GM19193 (cell line): ENCODE measurements around the gene SLC9A3.

Experiments
- POLR2A ChIP-seq: IDR thresholded peaks from 4 replicates; pipeline ENCODE4 v1.6.1; 2011; ENCODE audit not compliant: insufficient read depth, insufficient read length; ENCODE audit errors: extremely low read depth

SLC9A3 gene

GRCh38 chr5:451587-452458 lies 72.4 kb downstream of the SLC9A3 start:
- no peak for TF ChIP-seq POLR2A

GRCh38 chr5:449151-449550 lies 75.1 kb downstream of the SLC9A3 start:
- TF ChIP-seq POLR2A: no peak

GRCh38 chr5:448766-449090 lies 75.5 kb downstream of the SLC9A3 start:
- no peak for TF ChIP-seq POLR2A

- no peak for TF ChIP-seq POLR2A
Measured at GRCh38 chr5:448061-448765, 76.0 kb downstream of the SLC9A3 start.

- TF ChIP-seq POLR2A: no peak
Measured at GRCh38 chr5:447501-447900, 76.7 kb downstream of the SLC9A3 start.

GRCh38 chr5:446883-447263 lies 77.4 kb downstream of the SLC9A3 start:
- TF ChIP-seq POLR2A: no peak

- no peak for TF ChIP-seq POLR2A
Measured at GRCh38 chr5:446066-446882, 78.0 kb downstream of the SLC9A3 start.

- no peak for TF ChIP-seq POLR2A
Measured at GRCh38 chr5:445591-445990, 78.7 kb downstream of the SLC9A3 start.

GRCh38 chr5:444226-444625 lies 80.0 kb downstream of the SLC9A3 start:
- TF ChIP-seq POLR2A: no peak

GRCh38 chr5:443239-444151 lies 80.8 kb downstream of the SLC9A3 start:
- TF ChIP-seq POLR2A: peak; percentile 12

GRCh38 chr5:442335-443238 lies 81.7 kb downstream of the SLC9A3 start, which contains the start of gene EXOC3:
TSS of gene EXOC3 (plus strand) at chr5:443176. CDS start at chr5:446206, 3,030 bp downstream.
- TF ChIP-seq POLR2A: peak; percentile 83

- TF ChIP-seq POLR2A: no peak
Measured at GRCh38 chr5:441996-442334, 82.3 kb downstream of the SLC9A3 start.
